ENCODE data around the gene ARMC12. TPM values are rescaled to one million over a fixed set of nuclear protein-coding genes. Genes with fewer than 3 reads are reported as not detected.
"Not testable (repeated sequence)": the region's sequence is repeated elsewhere in the genome, so short reads cannot be mapped to it uniquely, and the experiment has no call there.

Gene ARMC12
- total and polyA plus RNA-seq, 12 donors = 0.29 to 44.7 (median 1.2) TPM; not detected in 1

GRCh38 chr6:35690484-35690883 is 46.3 kb upstream of the ARMC12 start:
- H3K27ac ChIP-seq = peak overlapping the region in 4 of 5 donors; percentile 63 to 97 (median 79)
- TF ChIP-seq POLR2A (IDR thresholded peaks at IDR 0.05) (no peak), CTCF (IDR thresholded peaks at IDR 0.05) (no peak)
- intact Hi-C loops (cut with DNase I) = no loop called here
- 91 to 95% (median 94%) methylated on average over 9 of the region's 9 CpGs for WGBS, 4 donors
- DNase-seq = no peak
- H3K4me3 ChIP-seq = no peak overlapping the region
- no peaks in the 10 kb centered on the region for H3K9me3 ChIP-seq (replicated peaks in 1 of 3)
- no peaks in the 10 kb centered on the region for H3K36me3 ChIP-seq (replicated peaks in 1 of 2)
- no peaks in the 10 kb centered on the region for H3K27me3 ChIP-seq
- peaks cover 16 to 26% of the 10 kb centered on the region in 2 donors for H3K4me1 ChIP-seq (replicated peaks in 1 of 2)

- peak overlapping the region in 4 of 5 donors; percentile 63 to 84 (median 76) for H3K27ac ChIP-seq
- peaks cover 16 to 25% of the 10 kb centered on the region in 2 donors for H3K4me1 ChIP-seq (replicated peaks in 1 of 2)
- 42 to 51% (median 45%) methylated on average over 10 of the region's 10 CpGs for WGBS, 4 donors
- intact Hi-C loops (cut with DNase I) = no loop called here
- peak; percentile 69 to 96 (median 89) for DNase-seq
- H3K4me3 ChIP-seq = no peak overlapping the region
- H3K36me3 ChIP-seq (replicated peaks in 1 of 2) = no peaks in the 10 kb centered on the region
- TF ChIP-seq CTCF (IDR thresholded peaks at IDR 0.05) = no peak
- peak in 1 of 2 donors; percentile 22 for TF ChIP-seq POLR2A (IDR thresholded peaks at IDR 0.05)
- no peaks in the 10 kb centered on the region for H3K27me3 ChIP-seq
- H3K9me3 ChIP-seq (replicated peaks in 1 of 3) = no peaks in the 10 kb centered on the region
Observed at GRCh38 chr6:35691027-35691824, 45.6 kb upstream of the ARMC12 start.

- TF ChIP-seq CTCF (IDR thresholded peaks at IDR 0.05) (no peak), POLR2A (IDR thresholded peaks at IDR 0.05) (no peak)
- Histone ChIP-seq H3K4me1 (replicated peaks in 1 of 2) (peaks cover 16 to 20% of the 10 kb centered on the region in 2 donors), H3K4me3 (no peak overlapping the region), H3K36me3 (replicated peaks in 1 of 2) (no peaks in the 10 kb centered on the region), H3K27me3 (no peaks in the 10 kb centered on the region), H3K9me3 (replicated peaks in 1 of 3) (no peaks in the 10 kb centered on the region), H3K27ac (no peak overlapping the region)
- intact Hi-C loops (cut with DNase I) = no loop called here
- DNase-seq = no peak
- WGBS, 4 donors = 85 to 89% (median 89%) methylated on average over 2 of the region's 2 CpGs
Observed at GRCh38 chr6:35694462-35694861, 42.4 kb upstream of the ARMC12 start.

- peak in 1 of 7 donors; percentile 39 for DNase-seq
- H3K27me3 ChIP-seq; H3K9me3 ChIP-seq (replicated peaks in 1 of 3); H3K4me3 ChIP-seq; H3K27ac ChIP-seq; intact Hi-C loops (cut with DNase I); H3K36me3 ChIP-seq (replicated peaks in 1 of 2); H3K4me1 ChIP-seq (replicated peaks in 1 of 2): not testable (repeated sequence)
- WGBS, 4 donors = 91 to 94% (median 92%) methylated on average over 7 of the region's 7 CpGs
Observed at GRCh38 chr6:35698430-35698829, 38.4 kb upstream of the ARMC12 start.

GRCh38 chr6:35698858-35699257 is 38.0 kb upstream of the ARMC12 start:
- no peak overlapping the region for H3K27ac ChIP-seq
- H3K4me1 ChIP-seq (replicated peaks in 1 of 2) = no peaks in the 10 kb centered on the region
- DNase-seq = peak in 1 of 7 donors; percentile 37
- no peak overlapping the region for H3K4me3 ChIP-seq
- no peaks in the 10 kb centered on the region for H3K27me3 ChIP-seq
- intact Hi-C loops (cut with DNase I) = no loop called here
- H3K36me3 ChIP-seq (replicated peaks in 1 of 2) = no peaks in the 10 kb centered on the region
- no peaks in the 10 kb centered on the region for H3K9me3 ChIP-seq (replicated peaks in 1 of 3)
- 86 to 92% (median 91%) methylated on average over 3 of the region's 3 CpGs for WGBS, 4 donors
- TF ChIP-seq POLR2A (IDR thresholded peaks at IDR 0.05) (no peak), CTCF (IDR thresholded peaks at IDR 0.05) (no peak)
